GM12865 (cell line): ENCODE data around the gene ADH1C.
A peak's percentile ranks its signal among the peaks of the same experiment; 100 is the strongest.
"Not testable (repeated sequence)": the region's sequence is repeated elsewhere in the genome, so short reads cannot be mapped to it uniquely, and the experiment has no call there.

Experiments
- DNase-seq: peaks from one replicate; pipeline ENCODE4 v3.0.0; 2010; ENCODE audit warnings: low read depth
- H3K4me3 ChIP-seq: 2 replicates; pipeline ENCODE4 v1.5.1; 2011; ENCODE audit warnings: mild to moderate bottlenecking, low read depth, low read length, control low read depth
- TF ChIP-seq, protein P1 (sequence below): IDR thresholded peaks from 2 replicates; pipeline ENCODE4 v1.5.1; 2011; ENCODE audit warnings: low read length, control low read depth, low read depth, inconsistent platforms; ENCODE audit not compliant: insufficient read depth; ENCODE audit errors: missing control alignments

The ADH1C gene

DNA sequence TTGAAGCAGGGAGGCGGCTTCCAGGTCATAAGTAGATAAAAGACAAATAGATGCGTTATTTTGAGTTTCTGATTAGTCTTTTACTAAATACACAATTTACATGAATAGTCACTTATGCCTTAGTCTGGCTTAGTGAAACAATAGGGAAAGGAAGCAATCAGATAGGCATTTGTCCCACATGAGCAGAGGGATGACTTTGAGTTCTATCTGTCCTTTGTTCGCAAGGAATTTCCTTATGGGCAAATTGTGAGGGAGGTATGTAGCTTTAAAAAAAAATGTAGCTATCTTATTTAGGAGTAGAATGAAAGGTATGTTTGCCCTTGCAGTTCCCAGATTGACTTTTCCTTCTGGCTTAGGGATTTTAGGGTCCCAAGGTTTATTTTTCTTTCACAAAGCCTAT, 26.3 kb upstream of the ADH1C start:
- TF ChIP-seq, protein P1, sequence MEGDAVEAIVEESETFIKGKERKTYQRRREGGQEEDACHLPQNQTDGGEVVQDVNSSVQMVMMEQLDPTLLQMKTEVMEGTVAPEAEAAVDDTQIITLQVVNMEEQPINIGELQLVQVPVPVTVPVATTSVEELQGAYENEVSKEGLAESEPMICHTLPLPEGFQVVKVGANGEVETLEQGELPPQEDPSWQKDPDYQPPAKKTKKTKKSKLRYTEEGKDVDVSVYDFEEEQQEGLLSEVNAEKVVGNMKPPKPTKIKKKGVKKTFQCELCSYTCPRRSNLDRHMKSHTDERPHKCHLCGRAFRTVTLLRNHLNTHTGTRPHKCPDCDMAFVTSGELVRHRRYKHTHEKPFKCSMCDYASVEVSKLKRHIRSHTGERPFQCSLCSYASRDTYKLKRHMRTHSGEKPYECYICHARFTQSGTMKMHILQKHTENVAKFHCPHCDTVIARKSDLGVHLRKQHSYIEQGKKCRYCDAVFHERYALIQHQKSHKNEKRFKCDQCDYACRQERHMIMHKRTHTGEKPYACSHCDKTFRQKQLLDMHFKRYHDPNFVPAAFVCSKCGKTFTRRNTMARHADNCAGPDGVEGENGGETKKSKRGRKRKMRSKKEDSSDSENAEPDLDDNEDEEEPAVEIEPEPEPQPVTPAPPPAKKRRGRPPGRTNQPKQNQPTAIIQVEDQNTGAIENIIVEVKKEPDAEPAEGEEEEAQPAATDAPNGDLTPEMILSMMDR = no peak
- no peak for DNase-seq
- H3K4me3 ChIP-seq = no peak overlapping the region

GRCh38 chr4:99377341-99377740, 24.8 kb upstream of the ADH1C start:
- TF ChIP-seq, protein P1 = peak; percentile 37
- H3K4me3 ChIP-seq = not testable (repeated sequence)
- DNase-seq = peak; percentile 26

GRCh38 chr4:99372464-99372863, 19.9 kb upstream of the ADH1C start:
- not testable (repeated sequence) for H3K4me3 ChIP-seq, DNase-seq

- H3K4me3 ChIP-seq, DNase-seq: not testable (repeated sequence)
Observed at GRCh38 chr4:99367817-99368216, 15.3 kb upstream of the ADH1C start.

DNA sequence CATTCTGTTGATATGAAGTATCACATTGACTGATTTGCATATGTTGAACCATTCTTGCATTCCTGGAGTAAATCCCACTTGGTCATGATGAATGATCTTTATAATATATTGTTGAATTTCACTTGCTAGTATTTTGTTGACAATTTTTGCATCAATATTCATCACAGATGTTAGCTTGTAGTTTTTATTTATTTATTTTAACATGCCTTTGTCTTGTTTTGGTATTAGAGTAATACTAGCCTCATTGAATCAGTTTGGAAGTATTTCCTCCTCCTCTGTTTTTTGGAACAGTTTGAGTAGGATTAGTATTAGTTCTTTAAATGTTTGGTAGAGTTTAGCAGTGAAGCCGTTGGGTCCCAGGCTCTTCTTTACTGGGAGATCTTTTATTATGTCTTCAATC, 13.9 kb upstream of the ADH1C start:
- DNase-seq = no peak
- TF ChIP-seq, protein P1 = no peak

DNA sequence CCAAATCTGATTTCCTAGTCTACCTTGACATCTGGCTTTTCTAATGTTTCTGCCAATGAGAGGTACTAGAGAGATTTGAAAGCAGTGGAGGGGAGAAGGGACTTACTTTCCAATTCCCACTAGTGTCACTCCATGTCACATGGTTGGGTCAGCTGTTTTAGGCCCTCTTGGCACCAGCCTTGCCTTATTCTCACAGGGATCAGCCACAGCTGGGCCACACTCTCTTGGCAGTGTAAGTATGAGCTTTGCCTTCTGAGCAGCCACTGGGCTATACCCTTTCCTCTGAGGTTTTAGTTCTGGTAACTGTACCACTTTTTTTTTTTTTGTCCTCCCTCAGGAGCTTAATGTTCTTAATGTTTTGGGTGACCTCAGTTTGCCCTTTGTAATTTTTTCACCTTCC, 10.2 kb upstream of the ADH1C start:
- DNase-seq = no peak
- H3K4me3 ChIP-seq = no peak overlapping the region
- TF ChIP-seq, protein P1 = no peak

More for the DNA sequence above, 13.9 kb upstream of the ADH1C start:
- no peak overlapping the region for H3K4me3 ChIP-seq

DNA sequence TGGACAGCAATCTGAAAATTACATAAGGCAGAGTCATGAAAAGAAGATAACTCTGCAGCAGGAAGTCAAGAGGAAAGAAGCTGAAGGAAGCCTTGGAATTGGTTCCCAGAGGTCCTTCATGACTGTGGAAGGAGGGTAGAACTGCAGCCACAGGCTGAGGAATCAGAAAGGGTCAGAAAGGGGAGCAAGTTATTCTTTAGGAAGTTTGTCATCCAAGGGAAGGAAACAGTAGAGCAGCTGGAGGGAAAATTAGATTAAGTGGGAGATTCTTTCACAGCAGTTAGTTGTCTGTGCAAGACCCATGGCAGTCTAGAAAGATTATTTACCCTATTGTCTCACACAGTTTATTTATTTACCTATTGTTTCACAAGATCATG, 9.3 kb upstream of the ADH1C start:
- TF ChIP-seq, protein P1 = no peak
- H3K4me3 ChIP-seq = no peak overlapping the region
- DNase-seq = no peak

GRCh38 chr4:99361268-99361898, 8.8 kb upstream of the ADH1C start:
- TF ChIP-seq, protein P1 = no peak
- no peak overlapping the region for H3K4me3 ChIP-seq
- DNase-seq = no peak
